ENCODE data around the gene UBE2G2. TPM values are rescaled to one million over a fixed set of nuclear protein-coding genes. Genes with fewer than 3 reads are reported as not detected.
"Not testable (repeated sequence)": the region's sequence is repeated elsewhere in the genome, so short reads cannot be mapped to it uniquely, and the experiment has no call there.

The UBE2G2 gene
- total RNA-seq, 1 experiment from 2014 or later, result 40.7 TPM

DNA sequence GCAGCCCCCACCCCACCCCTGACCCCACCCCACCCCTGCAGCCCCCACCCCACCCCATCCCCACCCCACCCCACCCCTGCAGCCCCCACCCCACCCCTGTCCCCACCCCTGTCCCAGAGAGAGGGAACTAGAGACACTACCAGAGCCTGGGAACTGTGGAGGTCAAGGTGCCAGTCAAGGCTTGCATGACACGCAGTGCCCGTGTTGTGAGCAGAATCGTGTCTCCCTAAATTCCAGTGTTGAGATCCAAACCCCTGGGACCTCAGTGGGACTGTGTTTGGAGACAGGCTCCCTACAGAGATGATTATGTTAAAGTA lies 34.7 kb upstream of the UBE2G2 start:
- DNase-seq (ENCODE audit: low read depth), result no peak

DNA sequence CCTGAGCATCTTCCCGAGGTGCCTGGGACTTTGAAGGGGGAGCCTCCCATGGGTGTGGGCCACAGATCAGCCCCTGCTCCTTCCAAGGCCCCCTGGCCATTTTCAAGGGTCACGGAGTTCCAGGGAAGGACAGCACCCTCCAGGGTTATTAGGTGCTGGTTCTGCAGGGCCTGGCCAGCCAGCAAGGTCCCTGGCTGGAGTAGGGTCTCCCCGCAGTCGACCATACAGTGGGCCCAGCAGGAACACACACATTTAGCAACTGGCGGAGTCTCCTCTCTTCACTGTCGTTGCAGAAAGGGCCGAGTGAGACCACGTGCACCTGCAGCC lies 34.0 kb upstream of the UBE2G2 start:
- DNase-seq (ENCODE audit: low read depth), result no peak

DNA sequence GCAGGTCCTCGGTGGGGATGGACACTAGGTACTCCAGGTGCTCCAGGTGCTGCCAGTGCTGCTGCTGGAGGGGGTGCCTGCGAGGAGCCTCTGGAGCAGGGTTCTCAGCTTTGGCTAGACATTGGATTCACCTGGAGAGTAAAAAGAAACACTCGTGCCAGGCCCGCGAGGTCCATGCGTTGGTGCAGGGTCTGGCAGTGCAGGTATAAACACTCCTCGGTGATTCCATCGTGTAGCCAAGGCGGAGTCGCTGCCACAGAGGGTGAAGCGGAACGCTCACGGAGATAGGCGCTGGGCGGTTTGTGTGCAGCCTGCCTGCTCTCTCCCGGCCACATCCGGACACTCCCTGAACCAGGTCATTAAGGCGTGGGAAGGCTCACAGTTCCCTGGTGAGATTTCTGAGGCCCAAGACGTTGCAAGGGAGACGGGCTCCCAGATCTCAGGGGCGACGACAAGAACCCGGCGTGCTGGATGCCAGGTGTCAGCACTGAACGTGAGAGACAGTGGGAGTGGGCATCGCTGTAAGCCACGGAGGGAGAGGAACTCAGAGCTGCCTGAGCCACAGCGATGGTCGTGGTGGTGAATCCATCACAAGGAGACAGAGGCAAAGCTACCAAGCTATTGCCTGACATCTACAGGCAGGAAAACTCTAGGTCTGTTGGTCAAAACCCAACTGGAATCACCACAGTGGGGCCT lies 33.5 kb upstream of the UBE2G2 start:
- DNase-seq (ENCODE audit: low read depth), result no peak

DNA sequence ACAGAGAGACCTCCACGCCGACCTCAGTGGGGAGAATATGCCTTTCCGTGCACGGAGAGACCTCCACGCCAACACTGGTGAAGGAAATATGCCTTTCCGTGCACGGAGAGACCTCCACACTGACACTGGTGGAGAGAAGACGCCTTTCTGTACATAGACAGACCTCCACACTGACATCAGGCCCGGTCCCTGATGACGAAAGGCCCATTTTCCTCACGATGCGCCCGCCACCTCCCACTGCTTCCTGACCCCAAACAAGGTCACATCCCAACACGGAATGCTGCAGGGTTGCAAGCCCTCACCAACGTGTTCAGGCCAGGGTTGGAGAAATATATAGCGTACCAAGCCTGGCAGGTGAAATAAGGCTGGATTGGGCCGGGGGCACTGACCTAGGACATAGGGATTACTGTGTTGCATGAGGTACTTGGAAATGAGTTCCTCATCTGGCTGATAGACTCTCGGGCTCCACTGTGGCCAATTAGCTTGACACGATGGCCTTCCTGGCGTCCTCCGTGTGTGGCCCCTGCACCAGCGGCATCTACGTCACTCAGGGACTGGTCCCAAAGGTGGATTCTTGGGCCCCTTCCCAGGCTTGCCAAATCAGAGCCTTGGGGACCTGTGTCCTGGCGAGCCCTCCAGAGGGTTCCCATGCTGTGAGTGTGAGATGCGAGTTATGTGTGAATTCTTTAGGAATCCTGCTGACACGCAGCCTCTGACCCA lies 32.8 kb upstream of the UBE2G2 start:
- DNase-seq (ENCODE audit: low read depth), result no peak

DNA sequence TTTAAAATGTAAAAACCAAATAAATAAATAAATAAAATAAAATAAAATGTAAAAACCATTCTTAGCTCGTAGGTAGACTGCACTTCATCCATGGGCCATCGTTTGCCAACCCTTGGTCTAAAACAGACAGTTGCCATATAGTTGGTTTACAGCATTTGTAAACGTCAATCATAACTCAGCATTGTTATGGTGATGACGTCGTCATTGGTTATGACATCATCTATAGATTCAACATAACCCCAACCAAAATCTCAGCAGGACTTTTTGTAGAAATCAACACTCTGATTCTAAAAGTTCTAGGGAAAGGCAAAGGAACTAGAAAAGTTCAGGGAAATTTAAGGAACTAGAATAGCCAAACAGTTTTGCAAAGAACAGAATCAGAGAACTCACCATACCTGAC lies 32.0 kb upstream of the UBE2G2 start:
- no peak for DNase-seq (ENCODE audit: low read depth)

DNA sequence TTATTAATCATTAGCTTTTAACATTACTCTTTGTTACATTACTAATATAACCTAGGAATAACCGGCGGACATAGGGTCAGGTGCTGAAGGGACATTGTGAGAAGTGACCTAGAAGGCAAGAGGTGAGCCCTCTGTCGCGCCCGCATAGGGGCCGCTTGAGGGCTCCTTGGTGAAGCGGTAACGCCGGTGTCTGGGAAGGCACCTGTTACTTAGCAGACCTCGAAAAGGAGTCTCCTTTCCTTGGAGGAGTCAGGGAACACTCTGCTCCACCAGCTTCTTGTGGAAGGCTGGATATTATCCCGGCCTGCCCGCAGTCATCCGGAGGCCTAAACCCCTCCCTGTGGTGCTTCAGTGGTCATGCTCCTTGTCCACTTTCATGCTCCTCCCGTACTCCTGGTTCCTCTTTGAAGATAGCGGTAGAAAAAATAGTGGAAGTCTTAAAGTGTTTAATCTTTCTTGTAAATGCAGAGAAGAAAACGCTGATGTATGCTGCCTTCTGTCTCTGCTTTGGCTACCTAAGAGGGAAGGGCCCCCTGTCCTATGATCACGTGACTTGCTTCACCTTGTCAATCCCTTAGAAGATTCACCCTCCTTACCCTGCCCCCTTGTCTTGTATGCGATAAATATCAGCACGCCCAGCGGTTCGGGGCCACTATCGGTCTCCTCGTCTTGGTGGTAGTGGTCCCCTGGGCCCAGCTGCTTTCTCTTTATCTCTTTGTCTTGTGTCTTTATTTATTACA lies 31.1 kb upstream of the UBE2G2 start:
- not testable (repeated sequence) for DNase-seq (ENCODE audit: low read depth)

DNA sequence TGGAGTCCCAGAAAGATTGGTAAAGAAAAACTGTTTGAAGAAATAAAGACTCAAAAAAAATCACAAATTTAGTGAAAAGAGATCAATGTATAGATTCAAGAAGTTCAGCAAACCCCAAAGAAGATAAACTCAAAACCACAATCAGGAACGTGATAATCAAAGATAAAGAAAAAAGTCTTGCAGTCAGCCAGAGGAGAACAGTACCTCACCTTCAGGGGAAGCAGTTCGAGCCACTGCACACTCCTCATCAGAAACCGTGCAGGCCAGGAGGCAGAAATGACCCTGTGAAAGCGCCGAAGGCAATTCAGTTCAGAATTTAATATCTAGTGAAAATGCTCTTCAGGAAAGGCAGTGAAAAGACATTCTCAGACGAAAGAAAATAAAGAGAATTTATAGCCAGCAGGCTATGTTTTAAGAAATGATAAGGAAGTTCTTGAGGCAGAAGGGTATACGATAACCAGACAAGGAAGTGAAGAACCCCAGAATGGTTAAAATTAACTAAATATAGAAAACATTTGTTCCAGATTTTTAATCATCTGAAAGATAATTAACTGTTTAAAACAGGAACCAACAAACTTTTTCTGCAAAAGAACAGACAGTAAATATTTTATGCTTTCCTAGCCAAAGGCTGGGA lies 29.7 kb upstream of the UBE2G2 start:
- DNase-seq (ENCODE audit: low read depth), result no peak

DNA sequence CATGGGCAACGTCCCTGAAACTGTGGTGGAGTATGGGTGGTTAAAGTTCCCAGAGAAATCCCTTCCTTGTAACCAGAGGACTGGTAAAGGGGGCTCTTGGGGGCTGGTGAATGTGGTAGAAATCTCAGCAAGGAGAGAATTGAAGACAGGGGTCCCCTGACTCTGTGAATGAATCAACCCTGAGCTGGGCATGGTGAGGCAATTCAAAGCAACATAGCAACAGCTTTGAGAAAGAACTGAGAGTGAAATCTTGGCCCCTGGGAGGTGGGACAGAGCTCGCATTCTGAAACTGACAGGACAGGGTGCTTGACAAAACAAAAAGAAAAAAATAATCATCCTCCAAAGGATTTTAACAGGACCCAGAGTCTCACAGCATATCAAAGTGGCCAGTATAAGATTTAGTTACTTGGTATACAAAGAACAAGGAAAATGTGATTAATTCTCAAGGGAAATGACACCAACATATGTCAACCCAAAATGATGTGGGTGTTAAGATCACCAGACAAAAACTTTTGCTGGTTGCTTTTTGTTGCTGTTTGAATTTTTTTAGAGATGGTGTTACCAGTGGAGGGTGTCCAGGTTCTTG lies 28.0 kb upstream of the UBE2G2 start:
- DNase-seq (ENCODE audit: low read depth), result no peak

DNA sequence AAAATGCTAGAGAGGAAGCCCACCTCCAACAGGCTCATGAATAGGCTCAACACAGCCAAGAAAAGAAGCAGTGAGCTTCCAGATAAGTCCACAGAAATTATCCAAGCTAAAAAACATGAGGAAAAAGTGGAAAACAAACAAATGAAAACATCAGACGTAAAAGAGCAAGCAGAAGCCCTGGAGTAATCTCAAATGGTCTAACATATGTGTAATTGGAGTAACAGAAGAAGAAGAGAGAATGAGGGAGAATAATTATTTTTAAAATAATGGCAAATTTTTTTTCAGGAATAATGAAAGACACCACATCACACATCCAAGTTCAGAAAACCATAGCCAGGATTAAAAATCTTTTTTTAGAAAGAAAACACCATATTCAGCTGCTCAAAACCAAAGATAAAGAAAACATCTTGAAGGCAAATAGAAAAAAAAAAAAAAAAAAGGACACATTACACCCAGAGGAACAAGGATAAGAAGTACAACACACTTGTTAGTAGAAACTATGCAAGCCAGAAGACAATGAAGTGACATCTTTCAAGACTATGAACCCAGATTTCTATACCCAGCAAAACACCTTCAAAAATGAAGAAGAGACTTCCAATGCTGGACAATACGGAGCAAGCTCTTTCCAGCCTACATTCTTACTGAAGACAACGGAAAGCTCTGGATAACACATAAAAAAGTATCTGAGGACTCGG lies 26.9 kb upstream of the UBE2G2 start:
- DNase-seq (ENCODE audit: low read depth), result no peak

DNA sequence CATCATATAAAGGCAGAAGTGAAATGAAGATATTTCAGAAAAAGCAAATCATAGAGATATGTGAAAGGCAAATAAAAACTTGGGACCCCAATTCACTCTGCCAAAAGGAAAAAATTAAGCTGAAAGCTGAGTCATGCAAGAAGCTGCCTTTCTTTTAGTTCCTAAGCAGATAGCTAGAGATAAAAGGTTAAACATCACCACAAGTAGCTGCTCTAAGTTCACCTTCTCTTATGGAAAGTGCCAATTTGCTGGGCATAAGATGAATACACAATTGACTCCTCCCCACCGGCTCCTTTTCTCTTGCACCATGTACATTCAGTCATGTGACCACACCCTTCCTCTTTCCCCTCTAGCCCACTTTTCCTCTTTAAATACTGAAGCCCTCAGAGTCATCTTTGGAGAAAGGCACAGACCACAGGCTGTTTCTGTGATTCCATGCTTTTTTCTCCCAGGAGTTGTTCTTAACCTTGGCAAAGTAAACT lies 21.6 kb upstream of the UBE2G2 start:
- no peak for DNase-seq (ENCODE audit: low read depth)

DNA sequence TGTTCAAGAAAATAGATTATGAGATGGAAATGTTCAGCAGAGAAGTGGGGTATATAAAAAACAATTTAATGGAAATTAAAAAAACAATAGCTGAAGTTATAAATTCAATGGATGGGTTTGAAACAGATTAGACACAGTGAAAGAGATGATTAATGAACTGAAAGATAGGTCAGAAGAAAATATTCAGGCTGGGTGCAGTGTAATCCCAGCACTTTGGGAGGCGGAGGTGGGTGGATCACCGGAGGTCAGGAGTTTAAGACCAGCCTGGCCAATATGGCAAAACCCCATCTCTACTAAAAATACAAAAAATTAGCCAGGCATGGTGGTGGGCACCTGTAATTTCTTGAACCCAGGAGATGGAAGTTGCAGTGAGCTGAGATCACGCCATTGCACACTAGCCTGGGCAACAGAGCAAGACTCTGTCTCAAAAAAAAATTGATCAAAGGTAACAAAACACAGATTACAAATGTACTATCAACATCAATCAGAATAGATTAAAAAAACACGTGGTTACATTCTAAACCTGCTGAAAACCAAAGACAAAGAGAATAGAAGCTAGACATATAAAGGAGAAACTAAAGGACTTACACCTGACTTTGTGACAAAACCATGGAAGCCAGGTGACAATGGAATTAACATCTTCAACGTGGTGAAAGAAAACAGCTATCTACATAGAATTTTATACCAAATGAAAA lies 21.0 kb upstream of the UBE2G2 start:
- DNase-seq (ENCODE audit: low read depth), result no peak

DNA sequence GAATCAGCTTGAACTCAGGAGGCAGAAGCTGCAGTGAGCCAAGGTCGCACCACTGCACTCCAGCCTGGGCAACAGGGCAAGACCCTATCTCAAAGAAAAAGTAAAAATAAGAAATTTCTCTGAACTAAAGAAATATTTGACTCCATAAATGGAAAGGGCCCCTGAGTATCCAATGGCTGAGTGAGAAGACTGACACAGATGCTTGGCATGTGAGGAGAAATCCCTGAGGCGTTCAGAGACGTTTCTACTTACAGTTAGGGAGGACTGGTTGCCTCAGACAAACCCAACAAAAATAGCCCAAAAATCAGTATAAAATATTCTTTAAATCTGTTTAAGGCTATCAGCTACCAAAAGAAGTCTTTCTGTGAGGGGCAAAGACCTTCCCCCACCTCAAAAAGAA lies 19.2 kb upstream of the UBE2G2 start:
- DNase-seq (ENCODE audit: low read depth), result peak; percentile 62

DNA sequence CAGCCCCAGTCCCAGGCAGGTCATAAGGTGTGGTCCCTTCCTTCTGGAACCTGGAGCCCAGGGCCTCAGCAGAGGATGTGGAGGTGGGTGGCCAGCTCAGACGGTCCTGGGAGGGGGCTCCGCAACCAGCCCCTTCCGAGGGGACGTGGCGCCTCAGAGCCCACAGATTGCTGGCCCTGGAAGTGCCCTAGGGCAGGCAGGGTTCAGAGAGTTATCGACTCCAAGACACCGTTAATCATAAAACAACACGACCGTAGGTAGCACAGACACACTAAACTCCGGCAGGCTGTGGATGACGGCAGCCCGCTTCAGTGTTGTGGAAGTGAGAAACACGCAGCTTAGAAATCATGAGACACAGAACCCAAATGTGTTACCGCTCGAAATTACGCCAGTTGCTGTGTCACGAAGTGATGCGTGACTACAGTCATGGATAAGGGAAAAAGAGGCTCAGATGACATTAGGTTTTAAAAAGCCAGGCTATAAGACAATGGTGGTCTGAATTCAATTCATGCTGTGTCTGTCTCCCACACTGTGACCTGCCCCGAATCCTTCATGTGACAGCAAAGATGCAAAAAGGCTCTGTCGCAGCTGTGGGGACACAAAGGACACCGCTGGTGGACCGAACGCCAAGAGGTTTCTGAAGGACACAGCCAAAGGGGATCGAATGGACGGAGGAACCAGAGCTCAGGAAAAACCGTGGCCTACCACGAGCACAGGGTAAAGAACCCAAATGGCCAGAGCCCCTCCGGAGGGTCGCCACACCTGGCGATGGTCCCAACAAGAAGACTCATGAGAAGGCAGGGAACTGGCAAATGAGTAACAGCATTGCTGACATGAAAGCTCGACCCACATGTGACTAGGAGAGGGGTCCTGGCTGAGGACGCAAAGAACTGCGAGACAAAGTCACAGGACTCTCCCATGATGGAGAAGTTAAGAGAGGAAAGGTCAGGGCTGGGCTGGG lies 17.9 kb upstream of the UBE2G2 start:
- no peak for DNase-seq (ENCODE audit: low read depth)

DNA sequence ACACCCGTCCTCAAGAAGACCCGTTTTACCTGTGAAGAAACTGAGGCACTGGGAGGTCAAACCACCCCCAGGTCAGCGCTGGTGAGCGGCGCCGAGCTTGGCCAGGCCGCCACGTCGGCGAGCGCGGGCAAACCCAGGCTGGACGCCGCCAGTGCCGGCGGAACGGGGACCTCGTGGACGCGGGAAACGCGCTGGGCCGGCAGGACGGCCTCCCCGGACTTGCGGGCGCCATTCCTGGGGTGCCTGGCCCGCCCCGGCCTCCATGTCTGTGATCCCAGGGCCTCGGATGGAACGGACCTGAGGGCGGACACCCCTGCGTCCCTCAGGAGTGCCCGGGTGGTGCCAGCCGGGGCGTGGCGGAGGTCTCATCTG lies 17.0 kb upstream of the UBE2G2 start:
- DNase-seq (ENCODE audit: low read depth), result no peak

DNA sequence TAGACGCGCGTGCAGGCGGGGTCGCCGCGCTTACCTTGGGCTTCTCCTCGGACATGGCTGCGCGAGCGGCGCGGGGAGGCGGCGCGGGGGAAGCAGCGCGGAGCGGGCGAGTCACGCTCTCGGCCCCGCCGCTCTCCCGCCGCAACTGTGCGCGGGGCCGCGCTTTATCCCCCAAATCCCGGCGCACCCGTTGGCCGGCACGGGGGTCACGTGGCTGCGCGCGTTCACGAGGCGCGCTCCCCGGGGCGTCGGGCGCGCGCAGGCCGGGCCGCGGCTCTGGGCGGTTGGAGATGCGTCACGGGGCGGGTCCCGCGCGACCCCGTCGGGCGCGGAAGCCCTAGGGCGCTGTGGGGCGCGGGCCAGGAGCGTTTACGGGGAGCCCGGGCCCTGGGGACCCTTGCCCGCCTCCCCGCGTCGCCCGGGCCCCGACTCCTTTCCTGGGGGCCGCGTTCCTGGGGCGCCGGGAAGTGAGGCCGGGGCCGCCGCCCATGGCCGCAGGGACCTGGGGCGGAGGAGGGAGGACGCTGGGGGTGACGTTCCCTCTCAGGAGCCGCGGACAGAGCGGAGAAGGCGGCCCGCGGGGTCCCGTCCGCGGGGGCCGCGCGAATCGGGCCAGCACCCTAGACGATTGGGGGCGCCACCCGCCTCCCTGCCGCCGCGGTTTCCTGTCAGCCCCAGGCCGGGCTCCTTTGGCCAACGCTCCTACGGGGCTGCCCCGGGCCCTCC lies 16.5 kb upstream of the UBE2G2 start, which contains the start of gene SUMO3:
Gene SUMO3, minus strand, starts transcription at position 149 of the 726 bp plus-strand sequence. Its CDS starts 94 bp downstream, at position 55.
- peak; percentile 76 for DNase-seq (ENCODE audit: low read depth)

DNA sequence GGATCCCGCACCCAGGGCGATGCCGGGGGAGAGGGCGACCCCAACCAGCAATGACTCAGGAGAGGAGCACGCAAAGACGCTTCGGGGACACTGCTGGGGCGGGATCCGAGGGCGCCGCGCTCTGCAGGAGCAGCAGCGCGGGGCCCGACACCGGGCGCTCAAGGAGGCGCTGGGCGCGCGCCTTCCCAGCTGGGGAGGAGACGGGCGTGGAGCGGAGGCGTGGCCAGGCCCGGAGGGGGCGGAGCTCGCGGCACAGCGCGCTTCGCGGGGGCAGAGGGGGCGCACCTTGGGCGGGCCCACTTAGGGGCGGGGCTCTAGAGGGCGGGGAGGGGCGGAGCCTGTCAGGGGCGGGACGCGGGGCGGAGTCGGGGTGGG lies 15.9 kb upstream of the UBE2G2 start:
- peak; percentile 78 for DNase-seq (ENCODE audit: low read depth)

DNA sequence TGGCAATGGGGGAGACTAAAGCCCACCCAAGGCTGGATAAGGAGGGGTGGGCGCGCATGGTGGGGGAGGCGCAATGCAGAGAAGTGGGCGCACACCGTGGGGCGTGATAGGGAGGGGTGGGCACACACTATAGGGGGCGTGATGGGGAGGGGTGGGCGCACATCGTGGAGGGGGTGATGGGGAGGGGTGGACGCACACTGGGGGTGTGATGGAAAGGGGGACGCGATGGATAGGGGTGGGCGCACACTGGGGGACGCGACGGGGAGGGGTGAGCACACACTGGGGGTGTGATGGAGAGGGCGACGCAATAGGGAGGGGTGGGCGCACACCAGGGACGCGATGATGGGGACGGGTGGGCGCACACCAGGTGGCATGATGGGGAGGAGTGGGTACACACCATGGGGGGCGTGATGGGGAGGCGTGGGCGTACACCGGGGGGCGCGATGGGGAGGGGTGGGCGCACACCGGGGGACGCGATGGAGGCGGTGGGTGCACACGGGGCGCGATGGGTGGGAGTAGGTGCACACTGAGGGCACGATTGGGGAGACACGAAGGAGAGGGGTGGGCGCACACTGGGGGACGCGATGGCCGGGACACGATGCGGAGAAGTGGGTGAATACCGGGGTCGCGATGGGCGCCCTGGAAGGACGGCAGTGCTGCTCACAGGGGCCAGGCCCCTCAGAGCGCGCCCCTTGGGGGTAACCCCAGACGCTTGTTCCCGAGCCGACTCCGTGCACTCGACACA lies 15.3 kb upstream of the UBE2G2 start:
- DNase-seq (ENCODE audit: low read depth), result no peak
